ENCODE results near the gene COPA. TPM values are rescaled to one million over a fixed set of nuclear protein-coding genes. Genes with fewer than 3 reads are reported as not detected.
A peak's percentile ranks its signal among the peaks of the same experiment; 100 is the strongest.

The COPA gene
- total and polyA plus RNA-seq, 2 donors (not counting 3 experiments of a cell fraction or from before 2014, with no cell fraction given): 127 to 185 TPM

- no peak overlapping the region for H3K4me3 ChIP-seq (replicated peaks in 1 of 3; ENCODE audit: insufficient read depth in 1 of 3, low read depth in 1 of 3, low read length in 3 of 3)
- H3K9me1 ChIP-seq (replicated peaks; ENCODE audit: control insufficient read depth, extremely low read depth, insufficient read depth, low read length): no peaks in the 10 kb centered on the region
- no peak overlapping the region for H2AFZ ChIP-seq (ENCODE audit: low read depth, low read length)
- ChIA-PET POLR2A (no interaction called here), CTCF (interaction anchor here (0.6 to 6.8 kb wide), 40 partner anchors 10 to 484 kb away, joined by 3 to 100 read pairs (median 5); partner anchors contain the start of genes ATP1A2, IGSF8, KCNJ9 and NHLH1)
- no peak for TF ChIP-seq FOS (IDR thresholded peaks at IDR 0.05; ENCODE audit: borderline replicate concordance, insufficient read depth, low read length)
- TF ChIP-seq CTCF (IDR thresholded peaks at IDR 0.05; ENCODE audit: extremely low read depth in 1 of 2, insufficient read depth in 1 of 2, low read depth in 1 of 2, low read length in 2 of 2): peak; percentile 83 to 92
- no peak for TF ChIP-seq EZH2 (IDR thresholded peaks at IDR 0.05; ENCODE audit: borderline replicate concordance, low read depth, low read length, severe bottlenecking)
- TF ChIP-seq GATA2 (IDR thresholded peaks at IDR 0.05; ENCODE audit: insufficient read depth, insufficient read length, low read depth, low read length): no peak
- TF ChIP-seq POLR2A (IDR thresholded peaks at IDR 0.05; ENCODE audit: low read depth, low read length): no peak
- TF ChIP-seq MYC (IDR thresholded peaks at IDR 0.05; ENCODE audit: low read depth, low read length): no peak
- no peak for TF ChIP-seq JUN (IDR thresholded peaks at IDR 0.05; ENCODE audit: borderline replicate concordance, insufficient read depth, insufficient read length, low read depth)
- no peak overlapping the region for H3K4me2 ChIP-seq (ENCODE audit: insufficient read depth, low read length)
- no peak overlapping the region for H3K27ac ChIP-seq (ENCODE audit: insufficient read depth, low read depth, low read length)
- H3K79me2 ChIP-seq (ENCODE audit: control insufficient read depth, insufficient read depth, low read length): no peaks in the 10 kb centered on the region
- H3K9ac ChIP-seq (replicated peaks; ENCODE audit: extremely low read depth, insufficient read depth, low read length): no peak overlapping the region
- BruUV-seq (replicated peaks): no TSS peak
- no peaks in the 10 kb centered on the region for H3K9me3 ChIP-seq (replicated peaks; ENCODE audit: control insufficient read depth, insufficient read depth, low read length)
- no peaks in the 10 kb centered on the region for H3K36me3 ChIP-seq (ENCODE audit: control insufficient read depth in 2 of 2, extremely low read depth in 1 of 2, insufficient read depth in 2 of 2, low read length in 2 of 2)
- H3K4me1 ChIP-seq (ENCODE audit: control insufficient read depth, extremely low read depth, insufficient read depth, low read length): no peaks in the 10 kb centered on the region
- DNase-seq (ENCODE audit: low read depth, low spot score) (peak; percentile 65), FAIRE-seq (peak; percentile 89)
- intact Hi-C loops (cut with micrococcal nuclease): loop anchor here (1.0 kb wide), 5 partner anchors 22 to 291 kb away; no protein-coding TSS in a partner anchor
- no peaks in the 10 kb centered on the region for H4K20me1 ChIP-seq (replicated peaks; ENCODE audit: control insufficient read depth, extremely low read depth, insufficient read depth, low read length)
- H3K27me3 ChIP-seq (ENCODE audit: control insufficient read depth in 2 of 2, insufficient read depth in 2 of 2, low read length in 2 of 2): peaks cover 20 to 26% of the 10 kb centered on the region in 2 experiments
- dilution Hi-C loops (cut with MboI; ENCODE audit: extremely low pct_ligation_motif_present, low sequenced_read_pairs): no loop called here
Measured at GRCh38 chr1:160376525-160377131, 33.6 kb upstream of the COPA start.

All from endothelial cell of umbilical vein (primary cell).